Tibial nerve (tissue), 4 donors: ENCODE measurements around the gene ARL6IP1.
"Not testable (repeated sequence)": the region's sequence is repeated elsewhere in the genome, so short reads cannot be mapped to it uniquely, and the experiment has no call there.

Experiments used
- EP300 ChIP-seq, 2 donors: sonication (generic); formaldehyde crosslinking; IDR thresholded peaks; one replicate each; pipeline ENCODE4 v1.6.1; 2017; ENCODE audit warnings: antibody characterized with exemption in 2 of 2, mild to moderate bottlenecking in 1 of 2
- POLR2A ChIP-seq, 2 donors: fragments of 450-650 bp; IDR thresholded peaks; one replicate each; pipeline ENCODE4 v1.6.1; 2017; ENCODE audit warnings: antibody characterized with exemption in 2 of 2, mild to moderate bottlenecking in 2 of 2, moderate library complexity in 2 of 2
- TF ChIP-seq, protein P1 (sequence below), 5 experiments: fragments of 200-600 bp in 3 of 5; fragments of 450-650 bp in 2 of 5; sonication (generic) in 3 of 5; IDR thresholded peaks; one replicate each; pipeline ENCODE4 v1.5.1; 2016 to 2019; ENCODE audit warnings: antibody characterized with exemption in 5 of 5, mild to moderate bottlenecking in 3 of 5, moderate library complexity in 2 of 5

GRCh38 chr16:18756639-18757038, 44.7 kb downstream of the ARL6IP1 start:
- TF ChIP-seq, protein P1, sequence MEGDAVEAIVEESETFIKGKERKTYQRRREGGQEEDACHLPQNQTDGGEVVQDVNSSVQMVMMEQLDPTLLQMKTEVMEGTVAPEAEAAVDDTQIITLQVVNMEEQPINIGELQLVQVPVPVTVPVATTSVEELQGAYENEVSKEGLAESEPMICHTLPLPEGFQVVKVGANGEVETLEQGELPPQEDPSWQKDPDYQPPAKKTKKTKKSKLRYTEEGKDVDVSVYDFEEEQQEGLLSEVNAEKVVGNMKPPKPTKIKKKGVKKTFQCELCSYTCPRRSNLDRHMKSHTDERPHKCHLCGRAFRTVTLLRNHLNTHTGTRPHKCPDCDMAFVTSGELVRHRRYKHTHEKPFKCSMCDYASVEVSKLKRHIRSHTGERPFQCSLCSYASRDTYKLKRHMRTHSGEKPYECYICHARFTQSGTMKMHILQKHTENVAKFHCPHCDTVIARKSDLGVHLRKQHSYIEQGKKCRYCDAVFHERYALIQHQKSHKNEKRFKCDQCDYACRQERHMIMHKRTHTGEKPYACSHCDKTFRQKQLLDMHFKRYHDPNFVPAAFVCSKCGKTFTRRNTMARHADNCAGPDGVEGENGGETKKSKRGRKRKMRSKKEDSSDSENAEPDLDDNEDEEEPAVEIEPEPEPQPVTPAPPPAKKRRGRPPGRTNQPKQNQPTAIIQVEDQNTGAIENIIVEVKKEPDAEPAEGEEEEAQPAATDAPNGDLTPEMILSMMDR (IDR thresholded peaks at IDR 0.05) = not testable (repeated sequence)
- TF ChIP-seq EP300, POLR2A (IDR thresholded peaks at IDR 0.05): not testable (repeated sequence)
